ENCODE measurements around the gene TAF1C.
"Not testable (repeated sequence)": the region's sequence is repeated elsewhere in the genome, so short reads cannot be mapped to it uniquely, and the experiment has no call there.

The TAF1C gene

GRCh38 chr16:84212154-84212553 lies 25.3 kb upstream of the TAF1C start:
- TF ChIP-seq, protein P1, sequence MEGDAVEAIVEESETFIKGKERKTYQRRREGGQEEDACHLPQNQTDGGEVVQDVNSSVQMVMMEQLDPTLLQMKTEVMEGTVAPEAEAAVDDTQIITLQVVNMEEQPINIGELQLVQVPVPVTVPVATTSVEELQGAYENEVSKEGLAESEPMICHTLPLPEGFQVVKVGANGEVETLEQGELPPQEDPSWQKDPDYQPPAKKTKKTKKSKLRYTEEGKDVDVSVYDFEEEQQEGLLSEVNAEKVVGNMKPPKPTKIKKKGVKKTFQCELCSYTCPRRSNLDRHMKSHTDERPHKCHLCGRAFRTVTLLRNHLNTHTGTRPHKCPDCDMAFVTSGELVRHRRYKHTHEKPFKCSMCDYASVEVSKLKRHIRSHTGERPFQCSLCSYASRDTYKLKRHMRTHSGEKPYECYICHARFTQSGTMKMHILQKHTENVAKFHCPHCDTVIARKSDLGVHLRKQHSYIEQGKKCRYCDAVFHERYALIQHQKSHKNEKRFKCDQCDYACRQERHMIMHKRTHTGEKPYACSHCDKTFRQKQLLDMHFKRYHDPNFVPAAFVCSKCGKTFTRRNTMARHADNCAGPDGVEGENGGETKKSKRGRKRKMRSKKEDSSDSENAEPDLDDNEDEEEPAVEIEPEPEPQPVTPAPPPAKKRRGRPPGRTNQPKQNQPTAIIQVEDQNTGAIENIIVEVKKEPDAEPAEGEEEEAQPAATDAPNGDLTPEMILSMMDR (conservative IDR thresholded peaks at IDR 0.05; ENCODE audit: low read depth, low read length): no peak
- no peak for DNase-seq (ENCODE audit: low read depth)
- H3K4me3 ChIP-seq (ENCODE audit: low read length): no peak overlapping the region

DNA sequence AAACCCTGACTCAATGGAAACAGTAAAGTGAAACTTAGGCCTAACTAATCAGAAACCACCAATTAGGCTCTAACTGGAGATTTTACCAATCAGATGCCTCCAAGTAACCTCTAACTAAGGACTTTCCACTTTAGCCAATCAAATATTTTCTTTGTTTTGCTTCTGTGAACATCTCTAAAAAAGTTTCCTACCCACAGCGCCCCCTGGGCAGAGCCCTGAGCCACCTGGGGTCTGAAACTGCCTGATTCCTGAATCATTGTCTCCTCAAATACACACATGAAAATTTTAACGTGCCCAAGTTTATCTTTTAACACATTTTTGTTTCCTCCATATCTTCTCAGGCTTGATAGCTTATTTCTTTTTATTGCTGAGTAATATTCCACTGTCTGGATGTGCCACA lies 23.1 kb upstream of the TAF1C start:
- DNase-seq (ENCODE audit: low read depth): no peak
- TF ChIP-seq, protein P1 (conservative IDR thresholded peaks at IDR 0.05; ENCODE audit: low read depth, low read length): no peak

DNA sequence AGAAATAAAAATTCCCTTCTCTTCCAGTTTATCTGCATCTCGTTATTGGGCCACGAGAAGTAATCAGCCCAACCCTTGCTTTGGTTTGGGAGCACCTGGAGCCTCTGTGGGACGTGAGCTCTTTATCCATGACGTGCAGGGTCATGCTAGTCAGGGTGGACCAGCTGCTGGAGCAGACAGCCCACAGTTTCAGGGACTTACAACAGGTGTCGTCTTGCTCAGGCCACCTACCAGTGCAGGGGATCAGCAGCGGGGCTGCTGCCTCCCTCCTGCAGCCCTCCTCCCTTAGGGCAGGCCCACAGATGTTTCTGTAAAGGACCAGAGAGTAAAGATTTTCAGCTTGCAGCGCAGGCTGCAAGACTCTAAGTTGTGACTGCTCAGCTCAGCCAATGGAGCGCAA lies 21.0 kb upstream of the TAF1C start:
- no peak for DNase-seq (ENCODE audit: low read depth)
- no peak overlapping the region for H3K4me3 ChIP-seq (ENCODE audit: low read length)
- TF ChIP-seq, protein P1 (conservative IDR thresholded peaks at IDR 0.05; ENCODE audit: low read depth, low read length): no peak

More for the DNA sequence above, 23.1 kb upstream of the TAF1C start:
- no peak overlapping the region for H3K4me3 ChIP-seq (ENCODE audit: low read length)

- no peak overlapping the region for H3K4me3 ChIP-seq (ENCODE audit: low read length)
- no peak for DNase-seq (ENCODE audit: low read depth)
- TF ChIP-seq, protein P1 (conservative IDR thresholded peaks at IDR 0.05; ENCODE audit: low read depth, low read length): no peak
These were observed 20.4 kb upstream of the TAF1C start for GRCh38 chr16:84207251-84207650.

- DNase-seq (ENCODE audit: low read depth): no peak
- H3K4me3 ChIP-seq (ENCODE audit: low read length): no peak overlapping the region
- TF ChIP-seq, protein P1 (conservative IDR thresholded peaks at IDR 0.05; ENCODE audit: low read depth, low read length): no peak
These were observed 19.3 kb upstream of the TAF1C start for GRCh38 chr16:84205976-84206691.

- not testable (repeated sequence) for H3K4me3 ChIP-seq (ENCODE audit: low read length); DNase-seq (ENCODE audit: low read depth)
These were observed 18.3 kb upstream of the TAF1C start for GRCh38 chr16:84205123-84205522.

GRCh38 chr16:84204551-84204950 lies 17.7 kb upstream of the TAF1C start:
- not testable (repeated sequence) for DNase-seq (ENCODE audit: low read depth); H3K4me3 ChIP-seq (ENCODE audit: low read length)

- DNase-seq (ENCODE audit: low read depth): no peak
- H3K4me3 ChIP-seq (ENCODE audit: low read length): no peak overlapping the region
- TF ChIP-seq, protein P1 (conservative IDR thresholded peaks at IDR 0.05; ENCODE audit: low read depth, low read length): no peak
These were observed 13.0 kb upstream of the TAF1C start for GRCh38 chr16:84199861-84200260.
